ENCODE results near the gene ZC3H4. TPM values are rescaled to one million over a fixed set of nuclear protein-coding genes. Genes with fewer than 3 reads are reported as not detected.

The ZC3H4 gene
- total and polyA plus RNA-seq, 2 donors (not counting 3 experiments of a cell fraction or from before 2014, with no cell fraction given), result 6.2 to 63.9 TPM

GRCh38 chr19:47089767-47090350, 23.7 kb downstream of the ZC3H4 start:
- dilution Hi-C loops (cut with MboI; ENCODE audit: extremely low pct_ligation_motif_present, low sequenced_read_pairs), result no loop called here
- no TSS peak for BruUV-seq (replicated peaks)

More at GRCh38 chr19:47089767-47090350, 23.7 kb downstream of the ZC3H4 start:
- FAIRE-seq (no peak), DNase-seq (ENCODE audit: low read depth, low spot score) (no peak)
- H3K27me3 ChIP-seq (ENCODE audit: control insufficient read depth in 2 of 2, insufficient read depth in 2 of 2, low read length in 2 of 2), result no peaks in the 10 kb centered on the region
- no peak overlapping the region for H3K4me3 ChIP-seq (replicated peaks in 1 of 3; ENCODE audit: insufficient read depth in 1 of 3, low read depth in 1 of 3, low read length in 3 of 3)
- peaks cover 7% of the 10 kb centered on the region for H3K79me2 ChIP-seq (ENCODE audit: control insufficient read depth, insufficient read depth, low read length)
- TF ChIP-seq GATA2 (IDR thresholded peaks at IDR 0.05; ENCODE audit: insufficient read depth, insufficient read length, low read depth, low read length) (no peak), EZH2 (IDR thresholded peaks at IDR 0.05; ENCODE audit: borderline replicate concordance, low read depth, low read length, severe bottlenecking) (no peak), FOS (IDR thresholded peaks at IDR 0.05; ENCODE audit: borderline replicate concordance, insufficient read depth, low read length) (no peak), MYC (IDR thresholded peaks at IDR 0.05; ENCODE audit: low read depth, low read length) (no peak), POLR2AphosphoS5 (IDR thresholded peaks at IDR 0.05; ENCODE audit: insufficient read depth, low read depth, low read length) (no peak), JUN (IDR thresholded peaks at IDR 0.05; ENCODE audit: borderline replicate concordance, insufficient read depth, insufficient read length, low read depth) (no peak), POLR2A (IDR thresholded peaks at IDR 0.05; ENCODE audit: low read depth, low read length) (no peak), MAX (IDR thresholded peaks at IDR 0.05; ENCODE audit: insufficient read depth, insufficient read length) (no peak), CTCF (IDR thresholded peaks at IDR 0.05; ENCODE audit: extremely low read depth in 1 of 2, insufficient read depth in 1 of 2, low read depth in 1 of 2, low read length in 2 of 2) (no peak)
- peaks cover 6 to 40% of the 10 kb centered on the region in 2 experiments for H3K36me3 ChIP-seq (ENCODE audit: control insufficient read depth in 2 of 2, extremely low read depth in 1 of 2, insufficient read depth in 2 of 2, low read length in 2 of 2)
- no peaks in the 10 kb centered on the region for H3K9me1 ChIP-seq (replicated peaks; ENCODE audit: control insufficient read depth, extremely low read depth, insufficient read depth, low read length)
- POLR2A ChIA-PET, result no interaction called here
- CTCF ChIA-PET, result no interaction called here
- no peak overlapping the region for H3K27ac ChIP-seq (ENCODE audit: insufficient read depth, low read depth, low read length)
- H3K9ac ChIP-seq (replicated peaks; ENCODE audit: extremely low read depth, insufficient read depth, low read length), result no peak overlapping the region
- H4K20me1 ChIP-seq (replicated peaks; ENCODE audit: control insufficient read depth, extremely low read depth, insufficient read depth, low read length), result no peaks in the 10 kb centered on the region
- no peaks in the 10 kb centered on the region for H3K9me3 ChIP-seq (replicated peaks; ENCODE audit: control insufficient read depth, insufficient read depth, low read length)
- no peak overlapping the region for H2AFZ ChIP-seq (ENCODE audit: low read depth, low read length)
- no peaks in the 10 kb centered on the region for H3K4me1 ChIP-seq (ENCODE audit: control insufficient read depth, extremely low read depth, insufficient read depth, low read length)
- no peak overlapping the region for H3K4me2 ChIP-seq (ENCODE audit: insufficient read depth, low read length)
- intact Hi-C loops (cut with micrococcal nuclease), result no loop called here
